Panc1 (cell line): ENCODE measurements around the gene ANKRD34A. TPM values are rescaled to one million over a fixed set of nuclear protein-coding genes. Genes with fewer than 3 reads are reported as not detected.

Experiments
- ATAC-seq: fragments of 200-7000 bp; cut with Tn5 transposase; 2 replicates; pipeline ENCODE4 v1.9.1; 2020; ENCODE audit warnings: mild to moderate bottlenecking, moderate library complexity
- BruUV-seq: library from RNA; stranded (reverse); fragments of 400-500 nt; replicated peaks from 2 replicates; lab custom pipeline; 2021; lab: Mats Ljungman, UMichigan
- CTCF ChIA-PET: fragments of 300-600 bp; sonication (Branson Sonifier 250); formaldehyde crosslinking; loops from one replicate; lab custom pipeline; 2022; ENCODE audit warnings: antibody characterized with exemption; lab: Charles Lee
- POLR2A ChIA-PET: fragments of 300-600 bp; sonication (Branson Sonifier 250); formaldehyde crosslinking; loops from one replicate; lab custom pipeline; 2022; ENCODE audit warnings: antibody characterized with exemption; lab: Charles Lee
- DNase-seq: peaks from one replicate; pipeline ENCODE4 v3.0.0-alpha.2; 2010; ENCODE audit warnings: low read depth, low spot score
- H3K27ac ChIP-seq: 2 replicates; pipeline ENCODE4 v1.5.1; 2011; ENCODE audit warnings: mild to moderate bottlenecking, low read length, inconsistent platforms
- H3K27me3 ChIP-seq: fragments of 200-500 bp; sonication (Bioruptor generic); 2 replicates; pipeline ENCODE4 v1.6.0; 2014; ENCODE audit warnings: low read length, inconsistent platforms; ENCODE audit not compliant: control insufficient read depth, insufficient read depth
- H3K36me3 ChIP-seq: fragments of 200-500 bp; sonication (Bioruptor generic); 2 replicates; pipeline ENCODE4 v1.5.1; 2014; ENCODE audit warnings: inconsistent platforms, mild to moderate bottlenecking, low read length, moderate library complexity; ENCODE audit not compliant: control insufficient read depth, insufficient read depth
- H3K4me1 ChIP-seq: 2 replicates; pipeline ENCODE4 v1.5.1; 2011; ENCODE audit warnings: inconsistent platforms, mild to moderate bottlenecking, low read length, moderate library complexity; ENCODE audit not compliant: control insufficient read depth, insufficient read depth
- H3K4me3 ChIP-seq, 2 experiments: 2 replicates each; pipeline ENCODE4 v1.5.1; 2011 to 2012; ENCODE audit warnings: low read depth in 2 of 2, low read length in 2 of 2, mild to moderate bottlenecking in 2 of 2, inconsistent platforms in 1 of 2, moderate library complexity in 1 of 2
- H3K9me3 ChIP-seq: fragments of 200-500 bp; sonication (Bioruptor generic); 2 replicates; pipeline ENCODE4 v1.5.1; 2014; ENCODE audit warnings: low read depth, mild to moderate bottlenecking, inconsistent platforms, low read length, moderate library complexity; ENCODE audit not compliant: control insufficient read depth, insufficient read depth
- CTCF ChIP-seq: fragments of 450-650 bp; IDR thresholded peaks from 2 replicates; pipeline ENCODE4 v1.5.1; 2017; ENCODE audit warnings: mild to moderate bottlenecking
- POLR2AphosphoS5 ChIP-seq: IDR thresholded peaks from 2 replicates; pipeline ENCODE4 v1.6.1; 2012; ENCODE audit warnings: mild to moderate bottlenecking, low read depth, low read length, moderate library complexity
- REST ChIP-seq, 2 experiments: IDR thresholded peaks; 2 replicates each; pipeline ENCODE4 v1.6.1; 2011 to 2012; ENCODE audit warnings: low read depth in 2 of 2, control low read depth in 1 of 2, low read length in 1 of 2, mild to moderate bottlenecking in 1 of 2, moderate library complexity in 1 of 2; ENCODE audit not compliant: insufficient read depth in 1 of 2
- SIN3A ChIP-seq: IDR thresholded peaks from 2 replicates; pipeline ENCODE4 v1.6.1; 2012; ENCODE audit warnings: low read depth, mild to moderate bottlenecking, low read length, moderate library complexity, borderline replicate concordance; ENCODE audit not compliant: insufficient read depth
- TCF7L2 ChIP-seq: IDR thresholded peaks from 2 replicates; pipeline ENCODE4 v1.6.1; 2011; ENCODE audit warnings: mild to moderate bottlenecking, low read depth, low read length, inconsistent platforms
- in situ Hi-C: cut with HindIII; loops from 2 replicates; pipeline ENCODE4 v1.10.0; 2016; ENCODE audit warnings: low sequenced_read_pairs, low pct_unique_long_range_greater_than_20kb
- intact Hi-C: fragments of 100-400 bp; cut with micrococcal nuclease; formaldehyde crosslinking; loops from one replicate; pipeline ENCODE4 v1.10.0; 2022; ENCODE audit not compliant: unreplicated experiment
- total RNA-seq: library from RNA; stranded (reverse); gene quantifications from one replicate; pipeline ENCODE4 v1.2.1, GENCODE V29; 2021; ENCODE audit not compliant: unreplicated experiment

Gene ANKRD34A
- total RNA-seq, 1 experiment from 2014 or later = 1.4 TPM

- ATAC-seq (no peak), DNase-seq (no peak)
- no peaks in the 10 kb centered on the region for H3K9me3 ChIP-seq
- ChIA-PET CTCF (no interaction called here), POLR2A (interaction anchor here (2.2 kb wide), 1 partner anchor 10 kb away, joined by 9 read pairs; the partner anchor contains the start of gene RBM8A)
- H3K27me3 ChIP-seq = no peaks in the 10 kb centered on the region
- peaks cover 16% of the 10 kb centered on the region for H3K4me1 ChIP-seq
- H3K27ac ChIP-seq = peak overlapping the region; percentile 93
- intact Hi-C loops (loop anchor here (10.0 kb wide), 1 partner anchor 63 kb away; the partner anchor contains the start of gene PIAS3), in situ Hi-C loops (no loop called here)
- H3K36me3 ChIP-seq = peaks cover 7% of the 10 kb centered on the region
- H3K4me3 ChIP-seq = peak overlapping the region; percentile 92 to 94
- no TSS peak for BruUV-seq
- TF ChIP-seq SIN3A (no peak), TCF7L2 (no peak), POLR2AphosphoS5 (no peak), REST (IDR thresholded peaks at IDR 0.05; ENCODE audit: insufficient read depth in 1 of 2, low read depth in 2 of 2, low read length in 1 of 2) (no peak), CTCF (no peak)
Measured at GRCh38 chr1:145917595-145917994, 46.8 kb downstream of the ANKRD34A start.

GRCh38 chr1:145916745-145917144 is 47.6 kb downstream of the ANKRD34A start:
- no peak for ATAC-seq
- no peaks in the 10 kb centered on the region for H3K9me3 ChIP-seq
- intact Hi-C loops = loop anchor here (10.0 kb wide), 1 partner anchor 62 kb away; the partner anchor contains the start of gene PIAS3
- ChIA-PET POLR2A (no interaction called here), CTCF (no interaction called here)
- no TSS peak for BruUV-seq
- no peak overlapping the region for H3K4me3 ChIP-seq
- no peak for TF ChIP-seq CTCF
- no peak for TF ChIP-seq TCF7L2
- H3K4me1 ChIP-seq = peaks cover 13% of the 10 kb centered on the region
- no peak for DNase-seq
- peak overlapping the region; percentile 45 for H3K27ac ChIP-seq
- H3K27me3 ChIP-seq = no peaks in the 10 kb centered on the region
- in situ Hi-C loops = no loop called here
- peaks cover 9% of the 10 kb centered on the region for H3K36me3 ChIP-seq
